Dendritic cell treated with granulocyte-macrophage colony-stimulating factor and Interleukin-4, amounts not matched to agents 40 ng/mL and 50 ng/mL, for 4 days (primary cell): ENCODE measurements around the gene IER5.

Experiments used
- H3K27ac Mint-ChIP-seq: one replicate; pipeline ENCODE4 v1.8.0; 2022; ENCODE audit warnings: mild to moderate bottlenecking, mixed read lengths
- H3K27me3 Mint-ChIP-seq: one replicate; pipeline ENCODE4 v1.8.0; 2022; ENCODE audit warnings: mild to moderate bottlenecking, mixed read lengths
- H3K36me3 Mint-ChIP-seq: one replicate; pipeline ENCODE4 v1.8.0; 2022; ENCODE audit warnings: low read depth, mixed read lengths
- H3K4me1 Mint-ChIP-seq: one replicate; pipeline ENCODE4 v1.8.0; 2022; ENCODE audit warnings: low read depth, mixed read lengths
- H3K4me3 Mint-ChIP-seq: one replicate; pipeline ENCODE4 v1.8.0; 2022; ENCODE audit warnings: mild to moderate bottlenecking, moderate library complexity, mixed read lengths
- H3K9me3 Mint-ChIP-seq: one replicate; pipeline ENCODE4 v1.8.0; 2022; ENCODE audit warnings: mixed read lengths
- intact Hi-C: fragments of 100-400 bp; cut with micrococcal nuclease; formaldehyde crosslinking; loops from one replicate; pipeline ENCODE4 v1.15.0; 2022

IER5 gene

DNA sequence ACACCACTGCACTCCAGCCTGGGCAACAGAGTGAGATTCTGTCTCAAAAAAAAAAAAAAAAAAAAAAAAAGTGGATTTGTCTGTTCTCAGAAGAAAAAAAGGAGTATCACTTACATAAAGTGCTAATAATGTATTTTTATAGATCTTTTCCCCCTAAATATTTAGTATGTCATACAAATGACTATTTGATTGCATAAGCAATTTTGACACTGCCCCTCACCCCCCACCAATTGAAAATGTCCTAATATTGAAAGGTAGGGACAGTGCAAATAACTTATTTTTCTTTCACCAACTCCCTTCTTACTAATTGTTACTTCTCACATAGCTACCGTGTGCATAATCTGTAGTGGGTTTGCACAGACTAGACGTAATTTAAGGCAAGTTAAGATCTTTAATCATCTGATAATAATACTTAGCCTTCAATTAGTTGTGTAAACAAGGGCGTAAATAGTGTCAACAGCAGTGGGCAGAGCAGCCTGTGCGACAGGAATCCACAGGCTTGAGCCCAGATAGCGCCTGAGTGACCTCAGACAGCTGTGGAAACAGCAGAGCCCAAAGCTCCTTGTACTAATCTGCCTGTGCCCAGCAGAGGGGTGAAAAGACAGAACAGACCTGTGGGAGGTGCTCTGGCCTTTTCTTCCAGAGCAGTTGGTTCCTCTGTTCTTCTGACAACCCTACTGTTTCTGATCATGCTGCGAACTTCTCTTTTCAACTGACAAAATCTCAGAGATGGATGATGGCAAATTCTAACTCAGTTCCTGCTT lies 4.5 kb upstream of the IER5 start:
- intact Hi-C loops = loop anchor here (1.0 to 2.0 kb wide), 2 partner anchors 43 to 58 kb away; no protein-coding TSS in a partner anchor
- Mint-ChIP-seq H3K4me3 (no peak overlapping the region), H3K9me3 (no peaks in the 10 kb centered on the region), H3K36me3 (peaks cover 10% of the 10 kb centered on the region), H3K27me3 (no peaks in the 10 kb centered on the region), H3K4me1 (peaks cover 56% of the 10 kb centered on the region), H3K27ac (peak overlapping the region; percentile 63)

DNA sequence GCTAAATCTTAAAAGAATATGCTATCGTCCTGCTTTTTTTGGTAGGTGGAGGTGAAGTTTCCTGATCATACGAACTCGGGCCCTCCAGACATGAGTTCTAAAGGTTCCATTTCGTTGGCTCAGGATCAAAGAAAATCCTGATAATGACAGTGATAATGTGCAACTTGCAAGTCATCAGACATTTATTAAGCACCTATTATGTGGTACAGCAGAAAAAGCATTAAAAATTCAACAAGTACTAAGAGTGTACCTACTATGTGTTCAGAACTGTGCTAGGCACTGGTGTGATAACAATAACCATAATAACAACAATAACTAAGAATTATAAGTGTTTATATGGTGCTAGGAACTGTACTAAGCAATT lies 3.9 kb upstream of the IER5 start:
- H3K27ac Mint-ChIP-seq = peak overlapping the region; percentile 63
- H3K4me3 Mint-ChIP-seq = no peak overlapping the region
- H3K4me1 Mint-ChIP-seq = peaks cover 50% of the 10 kb centered on the region
- H3K27me3 Mint-ChIP-seq = no peaks in the 10 kb centered on the region
- intact Hi-C loops = loop anchor here (1.0 to 2.0 kb wide), 2 partner anchors 44 to 58 kb away; no protein-coding TSS in a partner anchor
- H3K9me3 Mint-ChIP-seq = no peaks in the 10 kb centered on the region
- H3K36me3 Mint-ChIP-seq = peaks cover 14% of the 10 kb centered on the region

DNA sequence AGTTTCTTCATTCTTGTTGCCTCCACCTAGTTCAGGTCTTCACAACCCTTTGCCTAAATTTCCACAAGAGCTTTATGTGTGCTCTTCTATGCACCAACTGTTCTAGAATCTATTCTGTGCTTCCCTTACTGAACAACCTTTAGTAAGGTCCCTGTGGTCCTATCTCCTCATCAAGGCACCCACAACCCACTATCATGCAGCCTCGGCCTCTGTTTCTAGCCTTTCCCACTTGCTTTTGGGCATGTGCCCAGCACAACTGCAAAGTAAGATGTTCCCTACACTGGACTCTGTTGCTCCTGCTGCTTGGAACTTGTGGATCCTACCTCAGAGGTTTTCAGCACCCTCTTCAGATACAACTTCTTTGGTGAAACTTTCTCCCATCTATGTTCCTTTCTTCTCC lies 2.4 kb upstream of the IER5 start:
- Mint-ChIP-seq H3K4me3 (no peak overlapping the region), H3K36me3 (peaks cover 29% of the 10 kb centered on the region), H3K9me3 (no peaks in the 10 kb centered on the region), H3K4me1 (peaks cover 44% of the 10 kb centered on the region), H3K27me3 (no peaks in the 10 kb centered on the region), H3K27ac (no peak overlapping the region)
- intact Hi-C loops = no loop called here

DNA sequence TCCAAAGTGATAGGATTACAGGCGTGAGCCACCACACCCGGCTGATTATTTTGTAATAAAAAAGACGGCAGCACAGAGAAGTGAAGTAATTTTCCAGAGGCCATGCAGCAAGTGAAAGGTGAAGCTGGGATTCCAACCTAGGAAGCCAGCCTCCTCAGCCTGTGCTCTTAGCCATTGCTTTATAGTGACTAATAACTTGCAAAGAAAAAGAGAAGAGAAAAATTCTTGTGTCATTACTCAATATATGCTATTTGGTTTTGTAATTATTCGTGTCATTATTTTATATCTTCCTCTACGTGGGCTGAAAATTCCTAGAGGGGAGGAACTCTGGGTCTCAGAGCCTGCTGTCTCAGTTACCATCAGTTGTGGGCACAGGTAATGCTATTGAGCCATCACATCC lies 1.6 kb upstream of the IER5 start:
- H3K4me1 Mint-ChIP-seq = peaks cover 52% of the 10 kb centered on the region

DNA sequence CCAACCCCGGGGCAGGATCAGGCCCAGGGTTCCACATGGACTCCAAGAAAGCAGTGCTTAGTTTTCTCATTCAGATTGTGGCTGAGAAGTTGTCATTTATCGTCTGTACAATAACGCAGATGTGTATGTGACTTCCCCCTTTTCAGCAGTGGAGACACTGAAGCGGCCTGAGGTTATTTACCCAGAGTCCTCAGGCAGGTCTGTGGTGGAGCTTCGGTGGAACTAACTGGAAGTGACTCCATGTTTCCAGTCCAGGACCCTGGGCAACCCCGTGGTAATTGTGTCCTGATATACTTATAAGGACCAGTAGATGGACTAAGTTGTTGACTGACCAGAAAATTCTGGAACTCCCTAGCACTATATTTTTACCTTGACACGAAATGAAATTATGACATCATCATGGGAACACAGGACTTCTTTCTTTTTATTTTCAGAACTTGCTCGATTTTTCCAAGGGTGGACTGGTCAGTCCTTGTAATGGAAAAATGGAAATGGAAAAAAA lies 1.0 kb upstream of the IER5 start:
- intact Hi-C loops = loop anchor here (1.0 kb wide), 1 partner anchor 25 kb away; no protein-coding TSS in a partner anchor
- Mint-ChIP-seq H3K27ac (peak overlapping the region; percentile 93), H3K4me3 (peak overlapping the region; percentile 84), H3K27me3 (no peaks in the 10 kb centered on the region), H3K36me3 (peaks cover 42% of the 10 kb centered on the region), H3K9me3 (no peaks in the 10 kb centered on the region), H3K4me1 (peaks cover 58% of the 10 kb centered on the region)

More for the DNA sequence above, 1.6 kb upstream of the IER5 start:
- Mint-ChIP-seq H3K4me3 (peak overlapping the region; percentile 13), H3K9me3 (no peaks in the 10 kb centered on the region), H3K27me3 (no peaks in the 10 kb centered on the region), H3K27ac (peak overlapping the region; percentile 93), H3K36me3 (peaks cover 37% of the 10 kb centered on the region)
- intact Hi-C loops = loop anchor here (1.0 kb wide), 1 partner anchor 25 kb away; no protein-coding TSS in a partner anchor

DNA sequence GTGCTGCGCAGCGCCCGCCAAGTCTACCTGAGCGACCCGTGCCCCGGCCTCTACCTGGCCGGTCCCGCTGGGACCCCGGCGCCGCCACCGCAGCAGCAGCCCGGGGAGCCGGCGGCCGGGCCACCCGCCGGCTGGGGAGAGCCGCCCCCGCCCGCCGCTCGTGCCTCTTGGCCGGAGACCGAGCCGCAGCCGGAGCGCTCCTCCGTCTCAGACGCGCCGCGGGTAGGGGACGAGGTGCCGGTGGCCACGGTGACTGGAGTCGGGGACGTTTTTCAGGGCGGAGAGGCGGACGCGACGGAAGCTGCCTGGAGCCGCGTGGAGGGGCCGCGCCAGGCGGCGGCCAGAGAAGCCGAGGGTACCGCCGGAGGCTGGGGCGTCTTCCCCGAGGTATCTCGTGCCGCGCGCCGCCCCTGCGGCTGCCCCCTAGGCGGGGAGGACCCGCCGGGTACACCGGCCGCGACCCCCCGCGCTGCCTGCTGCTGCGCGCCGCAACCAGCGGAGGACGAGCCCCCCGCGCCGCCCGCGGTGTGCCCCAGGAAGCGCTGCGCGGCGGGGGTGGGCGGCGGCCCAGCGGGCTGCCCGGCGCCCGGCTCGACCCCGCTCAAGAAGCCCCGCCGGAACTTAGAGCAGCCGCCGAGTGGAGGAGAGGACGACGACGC lies 646 bp downstream of the IER5 start:
- peak overlapping the region; percentile 93 for H3K27ac Mint-ChIP-seq
- no peaks in the 10 kb centered on the region for H3K27me3 Mint-ChIP-seq
- H3K4me1 Mint-ChIP-seq = peaks cover 68% of the 10 kb centered on the region
- peak overlapping the region; percentile 84 for H3K4me3 Mint-ChIP-seq
- intact Hi-C loops = no loop called here
- peaks cover 59% of the 10 kb centered on the region for H3K36me3 Mint-ChIP-seq
- H3K9me3 Mint-ChIP-seq = no peaks in the 10 kb centered on the region

DNA sequence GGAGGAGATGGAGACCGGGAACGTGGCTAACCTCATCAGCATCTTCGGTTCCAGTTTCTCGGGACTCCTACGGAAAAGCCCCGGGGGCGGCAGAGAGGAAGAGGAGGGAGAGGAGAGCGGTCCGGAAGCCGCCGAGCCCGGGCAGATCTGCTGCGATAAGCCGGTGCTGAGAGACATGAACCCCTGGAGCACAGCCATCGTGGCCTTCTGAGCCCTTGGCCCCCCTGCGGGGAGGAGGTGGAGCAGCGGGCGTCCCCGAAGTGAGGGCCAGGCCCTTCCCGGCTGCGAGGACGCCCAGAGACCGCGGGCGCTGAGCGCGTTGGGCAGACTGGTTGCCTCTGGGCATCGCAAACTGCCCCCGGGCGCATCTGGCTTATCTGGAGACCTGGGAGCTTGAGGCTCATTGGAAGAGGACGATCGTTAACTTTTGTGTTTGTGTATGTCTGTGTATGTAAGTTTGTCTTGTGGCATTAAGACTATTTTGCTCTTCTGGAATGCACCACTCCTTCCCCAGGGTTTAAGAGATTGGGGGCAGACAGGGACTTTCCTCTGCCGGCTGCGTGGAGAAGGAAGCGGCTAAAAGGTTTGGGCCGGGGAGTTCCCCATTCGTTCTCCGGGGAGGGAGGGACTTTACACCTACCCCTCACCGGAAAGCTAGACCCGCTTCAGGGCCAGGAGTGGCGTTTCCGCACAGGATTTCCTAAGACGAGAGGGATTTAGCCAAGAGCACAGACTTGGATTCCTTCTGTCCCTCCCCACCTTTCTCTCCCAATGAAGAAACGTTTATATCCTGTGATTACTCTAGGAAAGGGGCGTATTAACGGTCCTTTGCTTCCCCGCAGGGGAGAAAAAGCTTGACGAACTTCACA lies 1.4 kb downstream of the IER5 start:
- peaks cover 67% of the 10 kb centered on the region for H3K36me3 Mint-ChIP-seq
- intact Hi-C loops = loop anchor here (2.0 kb wide), 1 partner anchor 15 kb away; no protein-coding TSS in a partner anchor
- no peaks in the 10 kb centered on the region for H3K9me3 Mint-ChIP-seq
- H3K4me3 Mint-ChIP-seq = peak overlapping the region; percentile 80
- peak overlapping the region; percentile 93 for H3K27ac Mint-ChIP-seq
- peaks cover 70% of the 10 kb centered on the region for H3K4me1 Mint-ChIP-seq
- H3K27me3 Mint-ChIP-seq = no peaks in the 10 kb centered on the region

DNA sequence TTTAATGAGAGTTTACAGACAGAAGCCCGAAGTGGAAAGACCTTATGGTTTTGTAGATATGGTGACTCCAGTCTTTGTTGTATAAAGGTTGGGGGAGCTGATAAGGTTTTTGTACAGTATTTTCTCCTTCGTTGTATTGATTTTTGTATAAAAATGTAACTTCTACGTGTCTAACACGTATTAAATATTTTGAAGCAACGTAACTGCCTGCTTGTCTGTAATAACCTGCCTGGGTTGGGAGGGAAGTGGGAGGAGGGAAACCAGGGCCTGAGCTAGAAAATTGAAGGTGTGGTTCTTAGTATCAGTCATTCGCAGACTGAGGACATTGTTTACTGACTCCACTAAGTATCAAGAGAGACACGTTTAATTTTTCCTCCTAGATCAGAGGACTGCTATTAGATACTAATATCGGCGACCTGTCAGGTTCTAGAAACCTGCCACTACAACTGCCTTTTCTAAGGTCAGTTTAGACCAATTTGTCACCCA lies 2.2 kb downstream of the IER5 start:
- no peaks in the 10 kb centered on the region for H3K27me3 Mint-ChIP-seq
- no peaks in the 10 kb centered on the region for H3K9me3 Mint-ChIP-seq
- peak overlapping the region; percentile 80 for H3K4me3 Mint-ChIP-seq
- H3K36me3 Mint-ChIP-seq = peaks cover 74% of the 10 kb centered on the region
- peak overlapping the region; percentile 93 for H3K27ac Mint-ChIP-seq
- intact Hi-C loops = loop anchor here (1.0 to 2.0 kb wide), 2 partner anchors 14 to 50 kb away; no protein-coding TSS in a partner anchor
- H3K4me1 Mint-ChIP-seq = peaks cover 72% of the 10 kb centered on the region

DNA sequence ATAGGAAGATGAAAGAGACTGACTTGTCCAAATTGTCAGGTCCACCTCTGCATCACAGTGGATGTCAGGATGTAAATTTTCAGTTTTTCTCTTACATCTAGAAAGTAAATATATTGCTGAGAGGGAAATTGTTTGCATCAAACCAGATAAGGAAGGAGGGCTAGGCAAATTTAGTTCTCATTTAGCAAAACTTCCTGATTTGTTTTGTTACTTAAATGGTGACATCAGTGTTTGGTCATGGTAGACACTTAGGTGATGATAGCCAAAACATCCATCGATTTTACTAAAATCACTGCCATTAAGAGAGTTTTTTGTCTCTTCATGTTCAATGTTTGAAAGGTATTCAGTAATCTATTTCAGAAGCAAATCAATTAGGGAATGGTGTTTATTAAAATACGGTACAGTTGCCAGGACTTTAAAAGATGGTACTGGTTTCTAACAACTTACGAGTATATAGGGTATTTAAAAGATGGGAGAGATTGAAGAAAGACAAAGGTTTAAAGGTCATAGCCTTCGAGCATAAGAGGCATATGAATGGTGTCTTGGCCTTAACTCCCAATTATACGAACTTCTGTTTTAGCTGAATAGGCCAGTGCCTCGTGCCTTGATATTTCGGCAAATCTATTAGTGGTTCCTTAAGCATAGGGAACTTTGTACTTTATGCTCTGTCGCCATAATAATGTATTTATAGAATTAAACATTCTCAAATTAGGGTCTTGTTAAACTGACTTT lies 3.0 kb downstream of the IER5 start:
- Mint-ChIP-seq H3K36me3 (peaks cover 74% of the 10 kb centered on the region), H3K4me1 (peaks cover 73% of the 10 kb centered on the region), H3K9me3 (no peaks in the 10 kb centered on the region), H3K27me3 (no peaks in the 10 kb centered on the region), H3K4me3 (peak overlapping the region; percentile 80), H3K27ac (no peak overlapping the region)
- intact Hi-C loops = loop anchor here (1.0 to 2.0 kb wide), 2 partner anchors 13 to 49 kb away; no protein-coding TSS in a partner anchor

DNA sequence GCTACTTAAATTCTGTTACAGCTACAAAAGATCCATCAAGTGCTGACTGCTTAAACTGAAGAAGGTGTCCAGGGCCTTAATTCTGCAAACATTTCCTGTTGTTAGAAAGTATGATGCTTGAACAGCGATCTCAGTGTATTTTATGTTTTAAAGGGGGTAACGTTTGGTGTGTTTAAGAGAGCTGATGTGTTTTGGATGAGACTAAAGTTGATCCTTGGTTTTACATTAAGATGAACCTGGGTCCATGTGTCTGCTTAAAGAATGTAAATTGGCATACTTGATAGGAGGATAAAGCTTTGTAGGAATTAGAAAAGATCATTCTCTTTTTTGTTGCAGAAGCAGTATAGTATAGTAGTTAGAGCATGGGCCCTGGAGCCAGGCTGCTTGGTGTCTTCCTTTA lies 3.6 kb downstream of the IER5 start:
- Mint-ChIP-seq H3K9me3 (no peaks in the 10 kb centered on the region), H3K4me1 (peaks cover 73% of the 10 kb centered on the region), H3K27ac (no peak overlapping the region), H3K27me3 (no peaks in the 10 kb centered on the region), H3K4me3 (peak overlapping the region; percentile 54), H3K36me3 (peaks cover 74% of the 10 kb centered on the region)
- intact Hi-C loops = no loop called here

DNA sequence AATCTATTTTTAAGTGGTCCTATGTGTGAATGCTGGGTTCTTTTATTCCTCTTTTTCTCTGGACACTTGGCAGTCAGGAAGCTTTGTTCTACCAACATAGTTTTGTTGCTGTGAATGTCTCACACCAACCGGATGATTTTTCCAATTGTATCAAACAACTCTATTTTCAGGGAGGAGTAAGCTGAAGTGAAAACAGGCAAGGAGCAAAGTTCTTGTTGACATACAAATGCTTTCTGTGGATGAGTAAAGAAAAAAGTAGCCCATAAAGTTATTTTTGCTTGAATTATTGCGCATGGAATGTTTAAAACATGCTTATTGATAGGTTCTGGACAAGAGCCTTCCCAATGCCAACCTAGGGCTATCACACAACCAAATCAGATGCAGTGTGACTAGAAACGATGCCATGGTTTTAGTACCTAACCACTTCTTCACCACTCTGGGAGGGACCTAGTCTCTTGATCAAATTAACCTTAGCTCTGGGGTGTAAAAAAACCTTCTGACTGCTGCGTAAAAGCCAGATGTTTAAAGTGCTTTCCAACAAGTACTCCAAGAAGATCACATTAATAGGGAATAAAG lies 4.5 kb downstream of the IER5 start:
- no peaks in the 10 kb centered on the region for H3K27me3 Mint-ChIP-seq
- H3K9me3 Mint-ChIP-seq = no peaks in the 10 kb centered on the region
- H3K4me3 Mint-ChIP-seq = peak overlapping the region; percentile 49
- peaks cover 74% of the 10 kb centered on the region for H3K36me3 Mint-ChIP-seq
- peaks cover 71% of the 10 kb centered on the region for H3K4me1 Mint-ChIP-seq
- H3K27ac Mint-ChIP-seq = no peak overlapping the region
- intact Hi-C loops = no loop called here

DNA sequence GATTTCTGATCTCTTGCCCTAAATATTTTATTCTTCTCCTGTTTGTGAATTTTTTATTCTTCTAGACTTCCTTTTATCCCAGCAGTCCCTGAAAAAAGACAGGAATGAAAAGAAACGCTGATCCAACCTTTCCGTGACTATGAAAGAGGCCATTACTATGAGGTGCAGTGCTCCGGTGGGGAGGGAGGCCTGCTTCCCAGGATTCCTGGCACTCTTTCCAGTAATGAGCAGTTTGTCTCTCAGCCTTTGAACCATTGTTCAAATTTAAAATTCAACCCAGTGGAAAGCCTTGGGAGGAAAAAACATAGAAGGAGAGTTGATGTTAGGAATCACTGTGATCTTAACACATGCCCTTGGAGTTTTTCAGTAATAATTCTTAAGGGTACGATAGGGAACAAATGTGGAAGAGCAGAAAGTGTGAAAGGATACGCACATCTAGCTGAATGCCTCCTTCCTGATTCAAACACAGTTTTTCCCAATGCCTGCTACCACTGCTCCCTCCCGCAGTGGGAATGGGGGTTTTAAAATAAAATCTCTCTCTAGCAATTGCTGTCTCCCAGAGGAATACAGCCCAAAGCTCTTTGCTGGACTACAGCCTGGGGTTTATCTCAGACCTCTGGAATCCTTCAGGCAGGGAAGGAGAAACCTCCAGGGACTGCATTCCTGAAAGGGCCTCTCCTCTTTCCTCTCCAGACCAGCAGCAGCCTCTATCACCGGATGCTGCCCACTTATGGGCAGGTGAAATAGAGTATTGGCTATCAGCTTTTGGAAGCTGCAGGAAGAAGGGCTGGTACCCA lies 6.1 kb downstream of the IER5 start:
- Mint-ChIP-seq H3K4me3 (no peak overlapping the region), H3K27ac (no peak overlapping the region), H3K4me1 (peaks cover 83% of the 10 kb centered on the region), H3K36me3 (peaks cover 60% of the 10 kb centered on the region), H3K9me3 (no peaks in the 10 kb centered on the region), H3K27me3 (peaks cover 4% of the 10 kb centered on the region)
- intact Hi-C loops = no loop called here
